HFF-Myc (cell line): ENCODE measurements around the gene UBALD2.
"Not testable (repeated sequence)": the region's sequence is repeated elsewhere in the genome, so short reads cannot be mapped to it uniquely, and the experiment has no call there.

Experiments used
- DNase-seq: peaks from one replicate; pipeline ENCODE4 v3.0.0-alpha.2; 2011; ENCODE audit warnings: low read depth; ENCODE audit errors: extremely low read depth
- H3K4me3 ChIP-seq: replicated peaks from 2 replicates; pipeline ENCODE4 v1.5.1; 2011; ENCODE audit warnings: low read depth, mild to moderate bottlenecking, control low read depth, low read length
- TF ChIP-seq, protein P1 (sequence below): IDR thresholded peaks from 2 replicates; pipeline ENCODE4 v1.5.1; 2012; ENCODE audit warnings: mild to moderate bottlenecking, low read depth, low read length, control low read depth; ENCODE audit errors: missing control alignments

Gene UBALD2

GRCh38 chr17:76239538-76240274 is 25.4 kb upstream of the UBALD2 start:
- TF ChIP-seq, protein P1, sequence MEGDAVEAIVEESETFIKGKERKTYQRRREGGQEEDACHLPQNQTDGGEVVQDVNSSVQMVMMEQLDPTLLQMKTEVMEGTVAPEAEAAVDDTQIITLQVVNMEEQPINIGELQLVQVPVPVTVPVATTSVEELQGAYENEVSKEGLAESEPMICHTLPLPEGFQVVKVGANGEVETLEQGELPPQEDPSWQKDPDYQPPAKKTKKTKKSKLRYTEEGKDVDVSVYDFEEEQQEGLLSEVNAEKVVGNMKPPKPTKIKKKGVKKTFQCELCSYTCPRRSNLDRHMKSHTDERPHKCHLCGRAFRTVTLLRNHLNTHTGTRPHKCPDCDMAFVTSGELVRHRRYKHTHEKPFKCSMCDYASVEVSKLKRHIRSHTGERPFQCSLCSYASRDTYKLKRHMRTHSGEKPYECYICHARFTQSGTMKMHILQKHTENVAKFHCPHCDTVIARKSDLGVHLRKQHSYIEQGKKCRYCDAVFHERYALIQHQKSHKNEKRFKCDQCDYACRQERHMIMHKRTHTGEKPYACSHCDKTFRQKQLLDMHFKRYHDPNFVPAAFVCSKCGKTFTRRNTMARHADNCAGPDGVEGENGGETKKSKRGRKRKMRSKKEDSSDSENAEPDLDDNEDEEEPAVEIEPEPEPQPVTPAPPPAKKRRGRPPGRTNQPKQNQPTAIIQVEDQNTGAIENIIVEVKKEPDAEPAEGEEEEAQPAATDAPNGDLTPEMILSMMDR, result no peak
- peak overlapping the region; percentile 19 for H3K4me3 ChIP-seq
- no peak for DNase-seq

GRCh38 chr17:76240461-76241203 is 24.5 kb upstream of the UBALD2 start, which contains the start of gene RNF157:
Gene RNF157, minus strand, starts transcription at chr17:76240493. Its CDS starts 253 bp downstream, at chr17:76240240.
- peak within 1 kb of the TSS; percentile 55 for H3K4me3 ChIP-seq
- no peak for DNase-seq
- TF ChIP-seq, protein P1, result no peak

DNA sequence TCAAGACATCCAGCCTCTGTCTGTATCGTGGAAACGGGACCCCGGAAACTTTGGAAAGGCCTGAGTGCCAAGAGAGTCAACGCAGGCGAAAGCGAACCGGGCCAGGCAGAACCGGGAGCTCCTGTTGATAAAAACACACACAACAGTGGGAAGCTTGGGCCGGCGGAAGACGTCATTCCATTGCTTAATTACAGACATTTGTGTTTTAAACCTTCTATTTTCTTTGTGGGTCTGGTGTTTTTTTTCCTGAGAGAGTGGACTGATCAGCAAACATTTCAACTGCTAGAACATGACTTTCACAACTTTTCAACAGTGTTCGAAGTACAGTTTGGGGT is 24.0 kb upstream of the UBALD2 start:
- peak overlapping the region; percentile 55 for H3K4me3 ChIP-seq
- TF ChIP-seq, protein P1, result no peak
- no peak for DNase-seq

DNA sequence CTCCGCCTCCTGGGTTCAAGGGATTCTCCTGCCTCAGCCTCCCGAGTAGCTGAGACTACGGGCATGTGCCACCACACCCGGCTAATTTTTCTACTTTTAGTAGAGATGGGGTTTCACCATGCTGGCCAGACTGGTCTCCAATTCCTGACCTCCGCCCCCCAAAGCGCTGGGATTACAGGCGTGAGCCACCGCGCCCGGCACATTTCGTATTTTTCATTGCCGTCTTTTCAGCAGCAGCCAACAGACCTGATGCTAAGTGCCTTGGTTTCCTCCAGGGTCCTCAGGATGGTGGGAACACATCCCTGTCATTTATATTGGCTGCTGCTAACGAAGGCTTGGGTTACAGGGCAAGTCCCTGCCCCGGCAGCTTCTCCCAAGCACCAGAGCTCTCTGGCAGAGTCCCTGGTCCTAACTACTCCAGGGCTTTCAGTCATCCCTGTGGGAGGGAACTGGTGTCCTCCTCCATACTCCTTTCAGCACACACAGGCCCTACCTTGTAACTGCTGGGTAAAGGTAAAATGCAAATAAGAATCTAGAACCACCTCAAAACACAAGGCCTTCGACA is 23.4 kb upstream of the UBALD2 start:
- TF ChIP-seq, protein P1, result no peak
- DNase-seq, result no peak
- no peak overlapping the region for H3K4me3 ChIP-seq

DNA sequence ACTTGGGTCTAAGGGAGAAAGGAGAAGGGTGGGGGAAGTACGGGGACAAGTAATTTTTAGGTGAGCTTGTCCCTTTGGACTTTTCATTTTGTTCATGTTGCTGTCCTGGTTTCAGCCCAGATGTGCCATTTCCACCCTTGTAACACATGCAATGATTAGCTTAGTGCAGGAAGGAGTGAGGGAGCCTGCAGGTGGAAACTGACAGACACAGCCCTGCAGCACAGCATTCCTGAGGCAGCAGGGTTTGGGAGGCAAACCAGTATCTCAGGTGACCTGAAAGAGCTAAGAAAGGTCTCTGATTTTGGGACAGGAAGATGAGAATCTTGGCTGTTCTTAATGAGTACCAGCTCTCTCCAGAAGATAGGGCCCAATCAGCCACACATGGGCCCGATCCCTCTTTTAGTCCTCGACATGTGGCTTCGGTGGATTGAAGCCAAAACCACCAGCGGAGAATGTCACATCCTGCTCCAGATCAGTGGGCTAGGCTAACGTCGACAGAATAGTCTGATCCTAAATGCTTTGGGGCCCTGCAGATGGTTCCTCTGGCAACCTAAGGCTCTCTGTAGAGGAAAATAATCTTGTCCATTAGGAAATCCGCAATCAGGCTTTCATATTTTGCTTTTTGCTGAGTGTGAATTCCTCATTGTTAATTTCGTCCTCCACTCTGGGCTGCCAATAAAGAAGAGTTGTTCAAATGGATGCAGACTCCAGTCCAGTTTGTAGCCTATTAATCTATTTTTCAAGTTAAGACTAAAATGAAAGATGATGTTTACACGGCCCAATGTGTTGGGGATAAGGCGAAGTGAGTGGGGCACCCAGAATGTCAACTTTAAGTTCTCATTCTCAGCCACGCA is 21.1 kb upstream of the UBALD2 start:
- TF ChIP-seq, protein P1, result no peak
- peak; percentile 73 for DNase-seq
- no peak overlapping the region for H3K4me3 ChIP-seq

DNA sequence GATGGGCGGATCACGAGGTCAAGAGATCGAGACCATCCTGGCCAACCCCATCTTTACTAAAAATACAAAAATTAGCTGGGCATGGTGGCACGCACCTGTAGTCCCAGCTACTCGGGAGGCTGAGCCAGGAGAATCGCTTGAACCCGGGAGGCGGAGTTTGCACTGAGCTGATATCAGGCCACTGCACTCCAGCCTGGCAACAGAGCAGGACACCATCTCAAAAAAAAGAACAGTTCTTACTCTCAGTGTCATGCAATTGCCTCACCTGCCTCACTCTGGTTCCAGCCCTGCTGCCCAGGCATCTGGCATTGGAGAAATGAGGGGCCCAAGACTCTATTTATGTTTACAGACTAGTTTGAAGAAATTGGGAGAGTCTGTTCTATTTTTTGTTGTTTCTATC is 20.4 kb upstream of the UBALD2 start:
- H3K4me3 ChIP-seq, DNase-seq: not testable (repeated sequence)
